ENCODE measurements around the gene FGF14. TPM values are rescaled to one million over a fixed set of nuclear protein-coding genes. Genes with fewer than 3 reads are reported as not detected.

The FGF14 gene
- total and polyA plus RNA-seq, 2 donors (not counting 1 experiment from before 2014, with no cell fraction given) = under 0.01 TPM; not detected in 1

DNA sequence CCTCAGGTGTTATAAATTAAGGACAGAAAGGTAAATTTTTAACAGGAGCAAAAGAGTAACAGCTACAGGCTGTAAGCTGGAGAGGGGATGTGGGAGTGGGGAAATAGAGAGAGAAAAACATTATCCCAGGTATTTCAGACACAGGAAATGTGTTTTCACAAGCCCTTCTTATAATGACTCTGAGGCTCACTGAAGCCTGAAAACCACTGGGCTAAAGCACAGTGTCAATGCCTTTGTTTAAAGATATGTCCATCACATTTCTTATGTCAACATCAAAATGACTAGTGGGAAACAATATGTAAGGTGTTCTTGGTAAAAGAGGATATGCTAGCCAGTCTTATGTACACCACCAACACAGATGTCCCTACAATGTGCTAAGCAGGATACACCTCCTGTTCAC is 365.9 kb downstream of the FGF14 start:
- H3K27ac ChIP-seq (ENCODE audit: low read length in 2 of 2) = no peak overlapping the region
- Mint-ChIP-seq H3K27me3 (no peaks in the 10 kb centered on the region), H3K4me1 (no peaks in the 10 kb centered on the region), H3K4me3 (no peak overlapping the region), H3K9me3 (ENCODE audit: insufficient read depth) (no peaks in the 10 kb centered on the region), H3K27ac (no peak overlapping the region)
- no peaks in the 10 kb centered on the region for H3K9me3 ChIP-seq (ENCODE audit: control extremely low read depth in 1 of 3, control insufficient read depth in 2 of 3, insufficient read depth in 1 of 3, low read length in 2 of 3)
- DNase-seq (no peak), ATAC-seq (ENCODE audit: low read depth) (no peak)
- no peaks in the 10 kb centered on the region for H3K79me2 ChIP-seq (ENCODE audit: control insufficient read depth, insufficient read depth, low read length)
- no peaks in the 10 kb centered on the region for H3K4me1 ChIP-seq (ENCODE audit: control insufficient read depth in 2 of 2, insufficient read depth in 2 of 2, low read length in 2 of 2)
- H3K27me3 ChIP-seq (replicated peaks in 1 of 4; ENCODE audit: control extremely low read depth in 1 of 4, control insufficient read depth in 3 of 4, insufficient read depth in 4 of 4, low read length in 3 of 4) = no peaks in the 10 kb centered on the region
- H3K4me2 ChIP-seq (replicated peaks; ENCODE audit: low read depth, low read length, poor library complexity, severe bottlenecking) = no peak overlapping the region
- no peak overlapping the region for H3K9ac ChIP-seq (ENCODE audit: low read length)
- ChIA-PET CTCF (no interaction called here), POLR2A (no interaction called here)
- no peaks in the 10 kb centered on the region for H4K20me1 ChIP-seq (ENCODE audit: control insufficient read depth, insufficient read depth, low read length, poor library complexity, severe bottlenecking)
- no peak overlapping the region for H2AFZ ChIP-seq (ENCODE audit: insufficient read depth, low read depth, low read length, poor library complexity, severe bottlenecking)
- H3K36me3 ChIP-seq (replicated peaks in 1 of 2; ENCODE audit: control extremely low read depth in 1 of 2, control insufficient read depth in 1 of 2, extremely low read depth in 1 of 2, insufficient read depth in 2 of 2, low read length in 1 of 2) = no peaks in the 10 kb centered on the region
- H3K4me3 ChIP-seq (ENCODE audit: control extremely low read depth in 1 of 5, extremely low read depth in 1 of 5, insufficient read depth in 1 of 5, low read depth in 2 of 5, low read length in 4 of 5) = no peak overlapping the region
- no peak for TF ChIP-seq EZH2 (IDR thresholded peaks at IDR 0.05; ENCODE audit: borderline replicate concordance, insufficient read depth, low read depth, low read length, poor library complexity, severe bottlenecking)
- TF ChIP-seq, protein P1, sequence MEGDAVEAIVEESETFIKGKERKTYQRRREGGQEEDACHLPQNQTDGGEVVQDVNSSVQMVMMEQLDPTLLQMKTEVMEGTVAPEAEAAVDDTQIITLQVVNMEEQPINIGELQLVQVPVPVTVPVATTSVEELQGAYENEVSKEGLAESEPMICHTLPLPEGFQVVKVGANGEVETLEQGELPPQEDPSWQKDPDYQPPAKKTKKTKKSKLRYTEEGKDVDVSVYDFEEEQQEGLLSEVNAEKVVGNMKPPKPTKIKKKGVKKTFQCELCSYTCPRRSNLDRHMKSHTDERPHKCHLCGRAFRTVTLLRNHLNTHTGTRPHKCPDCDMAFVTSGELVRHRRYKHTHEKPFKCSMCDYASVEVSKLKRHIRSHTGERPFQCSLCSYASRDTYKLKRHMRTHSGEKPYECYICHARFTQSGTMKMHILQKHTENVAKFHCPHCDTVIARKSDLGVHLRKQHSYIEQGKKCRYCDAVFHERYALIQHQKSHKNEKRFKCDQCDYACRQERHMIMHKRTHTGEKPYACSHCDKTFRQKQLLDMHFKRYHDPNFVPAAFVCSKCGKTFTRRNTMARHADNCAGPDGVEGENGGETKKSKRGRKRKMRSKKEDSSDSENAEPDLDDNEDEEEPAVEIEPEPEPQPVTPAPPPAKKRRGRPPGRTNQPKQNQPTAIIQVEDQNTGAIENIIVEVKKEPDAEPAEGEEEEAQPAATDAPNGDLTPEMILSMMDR (IDR thresholded peaks at IDR 0.05) = no peak
- intact Hi-C loops (cut with micrococcal nuclease) = no loop called here

DNA sequence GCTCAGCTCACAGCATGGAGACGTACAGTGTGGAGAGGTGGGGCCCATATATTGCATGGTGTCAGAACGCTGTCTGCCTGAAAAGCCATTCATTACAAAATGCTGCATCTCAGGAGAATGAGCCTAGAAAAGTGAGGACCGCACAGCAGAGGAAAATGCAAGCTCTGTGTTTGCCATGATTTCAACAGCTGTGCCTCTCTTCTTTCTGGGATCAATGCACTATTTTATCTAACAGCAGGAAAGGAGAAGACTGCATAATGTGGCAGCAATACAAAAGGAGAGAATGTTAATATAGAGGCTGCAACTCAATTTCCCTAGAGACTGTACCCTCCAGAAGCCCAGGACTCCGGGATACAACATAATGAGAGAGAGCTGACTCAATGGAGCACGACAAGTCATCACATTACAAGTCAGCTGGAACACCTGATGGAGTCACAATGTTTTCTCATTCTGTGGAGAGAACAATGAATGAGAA is 368.0 kb downstream of the FGF14 start:
- Histone ChIP-seq H3K9ac (ENCODE audit: low read length) (no peak overlapping the region), H3K79me2 (ENCODE audit: control insufficient read depth, insufficient read depth, low read length) (no peaks in the 10 kb centered on the region), H3K4me3 (ENCODE audit: control extremely low read depth in 1 of 5, extremely low read depth in 1 of 5, insufficient read depth in 1 of 5, low read depth in 2 of 5, low read length in 4 of 5) (no peak overlapping the region), H2AFZ (ENCODE audit: insufficient read depth, low read depth, low read length, poor library complexity, severe bottlenecking) (no peak overlapping the region), H3K4me2 (replicated peaks; ENCODE audit: low read depth, low read length, poor library complexity, severe bottlenecking) (no peak overlapping the region), H3K27me3 (replicated peaks in 1 of 4; ENCODE audit: control extremely low read depth in 1 of 4, control insufficient read depth in 3 of 4, insufficient read depth in 4 of 4, low read length in 3 of 4) (no peaks in the 10 kb centered on the region), H3K9me3 (ENCODE audit: control extremely low read depth in 1 of 3, control insufficient read depth in 2 of 3, insufficient read depth in 1 of 3, low read length in 2 of 3) (no peaks in the 10 kb centered on the region), H3K36me3 (replicated peaks in 1 of 2; ENCODE audit: control extremely low read depth in 1 of 2, control insufficient read depth in 1 of 2, extremely low read depth in 1 of 2, insufficient read depth in 2 of 2, low read length in 1 of 2) (no peaks in the 10 kb centered on the region), H3K27ac (ENCODE audit: low read length in 2 of 2) (no peak overlapping the region), H4K20me1 (ENCODE audit: control insufficient read depth, insufficient read depth, low read length, poor library complexity, severe bottlenecking) (no peaks in the 10 kb centered on the region), H3K4me1 (ENCODE audit: control insufficient read depth in 2 of 2, insufficient read depth in 2 of 2, low read length in 2 of 2) (no peaks in the 10 kb centered on the region)
- ATAC-seq (ENCODE audit: low read depth) (no peak), DNase-seq (no peak)
- TF ChIP-seq EZH2 (IDR thresholded peaks at IDR 0.05; ENCODE audit: borderline replicate concordance, insufficient read depth, low read depth, low read length, poor library complexity, severe bottlenecking) = no peak
- TF ChIP-seq, protein P1 (IDR thresholded peaks at IDR 0.05) = no peak
- ChIA-PET POLR2A (no interaction called here), CTCF (no interaction called here)
- 80% methylated on average over 1 of the region's 5 CpGs for WGBS (ENCODE audit: insufficient coverage)
- H3K27ac Mint-ChIP-seq = no peak overlapping the region
- H3K27me3 Mint-ChIP-seq = no peaks in the 10 kb centered on the region
- H3K4me1 Mint-ChIP-seq = no peaks in the 10 kb centered on the region
- H3K9me3 Mint-ChIP-seq (ENCODE audit: insufficient read depth) = no peaks in the 10 kb centered on the region
- no peak overlapping the region for H3K4me3 Mint-ChIP-seq
- intact Hi-C loops (cut with micrococcal nuclease) = no loop called here

All from B cell (primary cell).